ENCODE results near the gene CCDC69.
A peak's percentile ranks its signal among the peaks of the same experiment; 100 is the strongest.
"Not testable (repeated sequence)": the region's sequence is repeated elsewhere in the genome, so short reads cannot be mapped to it uniquely, and the experiment has no call there.

CCDC69 gene

GRCh38 chr5:151186052-151186451 is 37.8 kb downstream of the CCDC69 start:
- no peak for DNase-seq

DNA sequence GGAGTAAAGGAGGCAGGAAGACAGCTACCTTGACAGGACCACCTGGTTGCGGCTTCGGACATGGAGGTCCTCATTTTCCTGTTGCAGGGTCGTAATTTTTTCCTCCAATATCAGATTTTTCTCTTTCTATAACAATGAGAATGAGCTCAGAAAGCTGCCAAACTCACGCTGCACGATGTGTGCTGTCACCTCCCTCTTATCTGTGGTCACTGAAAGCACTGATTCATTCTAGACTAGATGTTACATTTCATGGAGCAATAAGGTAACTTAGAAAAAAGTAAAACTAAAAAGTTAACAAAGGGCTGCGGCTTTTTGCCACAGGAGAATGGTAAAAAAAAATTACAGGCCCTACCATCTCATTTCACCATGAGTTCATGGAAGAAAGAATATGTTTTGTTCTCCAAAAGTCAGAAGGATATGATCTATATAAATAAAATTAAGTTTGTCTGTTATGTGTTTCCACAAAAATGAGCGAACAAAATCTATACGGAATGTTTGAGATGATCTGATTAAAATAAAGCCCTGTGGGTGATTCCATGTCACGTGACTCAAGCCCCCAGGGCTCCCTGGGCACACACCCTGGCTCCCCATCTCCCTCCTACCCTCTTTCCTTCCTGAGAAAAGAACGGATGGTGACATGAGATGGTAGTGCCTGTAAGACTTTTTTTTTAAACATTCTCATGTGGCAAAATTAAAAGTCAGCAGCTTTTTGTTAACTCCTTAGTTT is 39.4 kb downstream of the CCDC69 start:
- no peak for DNase-seq

DNA sequence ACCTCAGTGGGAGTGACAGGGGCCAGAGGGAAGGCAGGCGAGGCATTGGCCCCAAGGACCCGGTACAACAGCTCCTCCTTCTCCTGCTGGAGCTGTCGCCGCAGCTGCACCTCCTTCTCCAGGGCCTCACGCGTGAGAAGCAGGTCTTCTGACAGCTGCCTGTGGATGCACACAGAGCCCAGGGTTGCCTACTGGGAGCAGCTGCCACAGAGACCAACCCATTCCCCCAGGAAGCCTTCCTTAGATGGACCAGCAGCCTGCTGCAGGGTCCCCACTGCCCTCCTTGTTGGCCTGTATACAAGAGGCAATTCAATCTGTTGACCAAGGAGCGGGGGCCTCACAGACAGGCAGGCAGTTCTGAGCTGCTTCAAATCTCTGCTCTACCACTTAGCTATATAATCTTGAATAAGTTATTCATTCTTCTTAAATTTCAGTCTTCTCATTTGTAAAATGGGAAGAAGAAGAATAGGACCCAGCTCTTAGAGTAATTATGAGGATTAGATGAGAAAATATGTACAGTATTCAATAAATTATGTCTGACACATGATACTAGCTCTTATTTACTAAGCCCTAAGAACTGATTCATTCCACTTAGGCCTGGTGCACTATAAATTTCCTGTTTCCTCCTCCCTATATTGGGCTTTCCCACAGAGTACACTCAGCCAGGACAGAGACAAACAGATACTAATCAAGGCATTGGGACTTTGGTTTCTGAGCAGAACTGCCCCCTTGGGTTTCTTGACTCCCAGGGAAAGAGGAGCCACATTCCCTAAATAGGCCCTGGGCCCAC is 40.2 kb downstream of the CCDC69 start:
- no peak for DNase-seq

GRCh38 chr5:151182976-151183375 is 40.9 kb downstream of the CCDC69 start:
- DNase-seq, result no peak

DNA sequence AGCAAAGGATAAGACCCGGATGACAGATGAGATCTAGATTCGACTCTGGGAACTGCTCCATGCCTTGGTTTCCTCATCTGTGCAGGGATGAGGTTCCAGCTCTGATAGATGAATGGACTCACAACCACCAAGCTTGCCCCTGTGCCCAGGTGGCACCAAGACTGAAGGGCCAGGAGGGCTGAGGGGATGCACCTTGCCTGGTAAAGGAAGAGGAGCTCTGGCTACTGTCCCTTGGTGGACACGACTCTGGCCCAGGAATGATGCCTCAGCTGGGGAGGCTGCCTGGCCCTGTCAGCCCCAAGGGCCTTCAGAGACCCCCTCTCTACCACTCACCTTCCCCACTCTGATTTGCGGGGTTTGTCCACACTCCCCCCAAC is 41.4 kb downstream of the CCDC69 start:
- no peak for DNase-seq

DNA sequence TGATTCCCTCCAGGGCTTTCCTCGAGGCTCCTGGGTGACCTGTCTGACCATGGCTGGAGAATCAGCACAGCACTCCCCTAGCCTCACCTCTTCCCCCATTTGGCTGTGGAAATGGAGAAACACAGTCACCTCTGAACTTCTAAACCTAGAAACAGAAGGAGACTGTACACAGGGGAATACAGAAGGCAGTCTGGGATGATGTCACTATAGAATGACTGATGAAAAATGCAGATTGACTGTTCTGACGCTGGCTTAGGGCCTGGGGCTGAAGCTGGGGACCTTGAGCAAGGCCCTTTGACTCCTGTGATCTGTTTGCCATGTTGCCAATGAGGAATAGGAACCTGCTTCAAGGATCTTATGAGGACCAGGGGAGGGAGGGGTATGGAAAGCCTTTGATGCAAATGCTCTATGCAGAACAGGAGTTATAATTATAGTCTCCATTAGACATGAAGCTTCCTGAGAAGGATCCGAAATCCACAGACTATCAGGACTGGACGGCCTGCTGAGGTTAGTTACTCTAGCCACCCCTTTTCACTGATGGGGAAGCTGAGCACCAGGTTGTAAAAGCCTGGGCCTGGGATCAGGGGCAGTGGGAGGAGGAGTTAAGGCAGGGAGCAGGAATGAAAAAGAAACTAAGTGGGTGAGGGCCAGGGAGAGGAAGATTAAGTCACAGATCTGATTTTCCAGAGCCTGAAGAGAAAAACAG is 41.9 kb downstream of the CCDC69 start:
- DNase-seq, result no peak

- DNase-seq, result no peak
These were observed 43.6 kb downstream of the CCDC69 start for GRCh38 chr5:151180291-151180690.

DNA sequence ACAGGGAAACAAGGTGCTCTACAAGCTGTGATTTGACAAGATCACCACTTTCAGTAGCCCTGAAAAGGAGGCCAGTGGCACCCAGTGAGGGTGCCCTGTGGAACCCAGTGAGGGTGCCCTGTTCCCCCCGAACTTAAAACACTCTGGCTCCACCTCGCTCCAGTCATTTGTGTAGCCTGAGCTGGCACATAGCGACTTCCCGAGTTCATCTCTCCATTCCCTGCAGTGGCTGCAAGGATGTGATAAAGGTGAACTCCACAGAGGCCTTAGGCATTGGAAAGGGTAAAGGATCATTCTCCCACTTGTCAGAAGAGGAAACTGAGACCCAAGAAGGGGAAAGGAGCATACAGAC is 44.4 kb downstream of the CCDC69 start:
- no peak for DNase-seq

GRCh38 chr5:151178777-151179488 is 45.0 kb downstream of the CCDC69 start:
- no peak for DNase-seq

- DNase-seq, result no peak
These were observed 45.5 kb downstream of the CCDC69 start for GRCh38 chr5:151178372-151178771.

- DNase-seq, result not testable (repeated sequence)
These were observed 47.6 kb downstream of the CCDC69 start for GRCh38 chr5:151176268-151176667.

DNA sequence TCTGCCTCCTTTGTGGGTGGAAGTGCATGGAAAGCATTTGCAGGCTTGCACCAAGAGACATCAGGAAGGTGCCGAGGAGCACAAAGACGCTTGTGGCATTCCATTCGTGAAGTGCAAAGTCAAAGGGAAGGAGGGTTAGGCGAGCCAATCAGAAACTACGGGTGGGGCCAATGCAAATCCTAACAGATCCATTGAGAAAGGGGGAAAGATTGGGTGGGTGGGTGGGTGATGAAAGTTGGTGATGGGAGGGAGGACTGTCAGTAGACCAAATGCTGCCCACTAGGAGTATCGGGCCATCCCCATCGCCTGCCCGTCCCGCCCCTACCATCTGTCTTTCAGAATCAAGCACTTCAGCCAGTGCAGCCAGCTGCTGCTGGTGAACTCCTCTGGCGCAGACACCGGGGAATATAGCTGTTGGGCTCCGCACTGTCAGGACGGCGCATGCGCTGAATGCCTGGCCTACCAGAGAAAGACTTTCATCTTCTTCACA is 49.2 kb downstream of the CCDC69 start:
- DNase-seq, result no peak

GRCh38 chr5:151173711-151174611 is 49.9 kb downstream of the CCDC69 start:
- no peak for DNase-seq

GRCh38 chr5:151171529-151171928 is 52.4 kb downstream of the CCDC69 start:
- DNase-seq, result no peak

DNA sequence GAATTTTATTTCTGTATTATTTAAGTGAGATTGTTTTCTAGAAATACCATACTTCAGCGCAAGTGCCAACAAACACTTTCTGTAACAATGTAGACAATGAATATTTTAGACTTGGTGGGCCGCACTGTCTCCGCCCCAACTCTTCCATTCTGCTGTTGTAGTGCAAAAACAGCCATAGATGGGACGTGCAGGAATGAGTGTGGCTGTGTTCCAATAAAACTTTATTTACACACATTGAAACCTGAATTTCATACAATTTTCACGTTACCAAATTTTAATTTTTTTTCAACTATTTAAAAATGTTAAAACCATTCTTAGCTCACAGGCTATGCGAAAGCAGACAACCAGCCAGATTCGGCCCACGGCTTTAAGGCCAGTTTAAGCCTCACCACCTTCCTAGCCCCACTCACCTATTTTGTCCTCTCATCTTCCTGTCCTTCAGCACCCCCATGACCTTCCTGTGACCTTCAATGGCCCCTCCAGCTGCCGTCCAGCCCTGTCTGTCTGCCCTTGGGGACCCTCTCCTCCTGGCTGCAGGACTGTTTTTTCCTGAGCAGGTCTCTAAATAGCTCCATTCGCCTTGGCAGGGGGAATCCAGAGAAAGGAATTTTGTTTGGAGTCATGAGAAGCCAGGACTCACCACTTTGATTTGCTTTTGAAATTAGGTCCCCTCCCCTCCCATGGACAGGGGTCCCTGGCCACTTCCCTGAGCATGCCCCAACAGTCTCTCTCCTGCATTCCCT is 55.1 kb downstream of the CCDC69 start:
- DNase-seq, result no peak

GRCh38 chr5:151167022-151167421 is 56.9 kb downstream of the CCDC69 start:
- DNase-seq, result no peak

DNA sequence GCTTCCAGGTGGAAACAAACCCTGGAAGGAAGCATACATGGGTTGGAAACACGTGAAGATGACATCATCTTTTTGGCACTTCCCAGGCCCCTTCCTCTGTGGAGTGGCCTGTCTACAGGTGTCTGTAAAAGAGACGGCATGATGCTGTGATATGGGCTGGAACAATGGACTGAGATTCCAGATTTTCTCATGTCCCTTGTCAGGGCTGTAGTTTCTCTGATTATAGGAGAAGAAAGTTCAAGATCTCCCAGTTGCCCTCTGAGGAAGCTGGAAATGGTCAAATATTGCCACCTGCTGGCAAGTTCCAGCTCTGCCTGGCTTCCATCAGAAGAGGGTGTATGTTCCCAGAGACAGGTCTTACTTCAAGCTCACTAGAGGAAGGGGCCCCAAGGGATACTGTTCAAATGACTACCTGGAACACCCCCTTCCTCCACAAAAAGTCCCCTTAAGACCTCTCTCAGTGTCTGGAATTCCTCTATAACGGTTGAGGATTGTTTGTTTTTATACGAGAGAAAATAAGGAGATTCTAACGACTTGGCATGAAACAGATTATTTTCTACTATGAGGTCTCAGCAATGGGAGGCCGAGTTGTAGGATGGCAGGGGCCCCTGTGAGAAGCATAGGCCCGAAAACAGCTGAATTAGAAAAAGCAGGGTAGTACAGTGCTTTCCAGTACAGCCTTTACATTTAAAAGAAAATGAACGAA is 59.1 kb downstream of the CCDC69 start:
- DNase-seq, result peak; percentile 69

GRCh38 chr5:151162776-151163175 is 61.1 kb downstream of the CCDC69 start:
- DNase-seq, result no peak

DNA sequence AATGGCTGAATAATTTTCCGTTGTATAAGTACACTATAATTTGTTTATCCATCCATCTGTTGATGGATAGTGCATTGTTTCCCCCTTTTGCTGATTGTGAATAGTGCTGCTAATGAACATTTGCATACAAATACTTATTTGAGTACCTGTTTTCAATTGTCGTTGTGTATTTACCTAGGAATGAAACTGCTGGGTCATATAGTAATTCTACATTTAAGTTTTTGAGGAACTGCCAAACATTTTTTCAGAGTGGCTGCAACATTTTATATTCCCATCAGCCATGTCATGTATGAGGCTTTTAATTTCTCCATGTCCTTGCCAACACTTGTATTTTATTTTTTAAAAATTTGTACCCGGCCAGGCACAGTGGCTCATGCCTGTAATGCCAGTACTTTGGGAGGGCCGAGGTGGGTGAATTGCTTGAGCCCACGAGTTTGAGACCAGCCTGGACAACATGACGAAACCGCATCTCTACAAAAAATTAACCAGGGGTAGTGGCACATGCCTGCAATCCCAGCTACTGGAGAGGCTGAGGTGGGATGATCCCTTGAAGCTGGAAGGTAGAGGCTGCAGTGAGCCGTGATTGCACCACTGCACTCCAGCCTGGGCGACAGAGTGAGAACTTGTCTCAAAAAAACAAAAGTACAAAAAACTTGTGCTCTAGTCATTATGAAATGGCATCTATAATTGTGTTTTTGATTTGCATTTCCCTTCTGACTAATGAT is 64.1 kb downstream of the CCDC69 start:
- no peak for DNase-seq

DNA sequence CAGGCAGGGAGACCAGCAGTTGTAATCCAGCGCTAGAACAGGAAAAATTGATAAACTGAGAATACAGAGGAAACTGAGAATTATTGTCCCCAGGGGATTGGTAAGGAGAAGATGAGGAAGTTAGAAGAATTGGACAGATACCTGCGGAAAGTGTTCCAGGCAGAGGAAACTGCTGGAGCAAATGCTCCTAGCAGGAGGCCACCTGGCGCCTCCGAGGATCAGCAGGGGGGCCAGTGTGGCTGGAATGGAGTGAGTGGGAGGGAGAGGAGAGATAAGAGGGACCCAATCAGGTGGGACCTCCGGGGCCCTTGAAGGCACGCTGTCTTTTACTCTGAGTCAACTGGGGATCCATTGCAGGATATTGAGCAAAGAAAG is 65.6 kb downstream of the CCDC69 start:
- DNase-seq, result no peak
